Neuron (in vitro differentiated cells): ENCODE measurements around the gene TECPR1.

ENCODE experiments used
- H2AFZ ChIP-seq: one replicate; pipeline ENCODE4 v1.6.1; 2013; ENCODE audit warnings: low read depth, mild to moderate bottlenecking, inconsistent platforms, low read length, moderate library complexity
- H3K27me3 ChIP-seq: one replicate; pipeline ENCODE4 v1.6.1; 2013; ENCODE audit warnings: low read length; ENCODE audit not compliant: insufficient read depth
- H3K36me3 ChIP-seq: one replicate; pipeline ENCODE4 v1.6.1; 2013; ENCODE audit warnings: low read length; ENCODE audit not compliant: insufficient read depth
- H3K4me1 ChIP-seq: one replicate; pipeline ENCODE4 v1.6.1; 2013; ENCODE audit warnings: low read length; ENCODE audit not compliant: insufficient read depth
- H3K4me3 ChIP-seq: 2 replicates; pipeline ENCODE4 v1.5.1; 2013; ENCODE audit warnings: mild to moderate bottlenecking, low read length, moderate library complexity
- H3K9me3 ChIP-seq: one replicate; pipeline ENCODE4 v1.6.1; 2013; ENCODE audit warnings: low read length

The TECPR1 gene

DNA sequence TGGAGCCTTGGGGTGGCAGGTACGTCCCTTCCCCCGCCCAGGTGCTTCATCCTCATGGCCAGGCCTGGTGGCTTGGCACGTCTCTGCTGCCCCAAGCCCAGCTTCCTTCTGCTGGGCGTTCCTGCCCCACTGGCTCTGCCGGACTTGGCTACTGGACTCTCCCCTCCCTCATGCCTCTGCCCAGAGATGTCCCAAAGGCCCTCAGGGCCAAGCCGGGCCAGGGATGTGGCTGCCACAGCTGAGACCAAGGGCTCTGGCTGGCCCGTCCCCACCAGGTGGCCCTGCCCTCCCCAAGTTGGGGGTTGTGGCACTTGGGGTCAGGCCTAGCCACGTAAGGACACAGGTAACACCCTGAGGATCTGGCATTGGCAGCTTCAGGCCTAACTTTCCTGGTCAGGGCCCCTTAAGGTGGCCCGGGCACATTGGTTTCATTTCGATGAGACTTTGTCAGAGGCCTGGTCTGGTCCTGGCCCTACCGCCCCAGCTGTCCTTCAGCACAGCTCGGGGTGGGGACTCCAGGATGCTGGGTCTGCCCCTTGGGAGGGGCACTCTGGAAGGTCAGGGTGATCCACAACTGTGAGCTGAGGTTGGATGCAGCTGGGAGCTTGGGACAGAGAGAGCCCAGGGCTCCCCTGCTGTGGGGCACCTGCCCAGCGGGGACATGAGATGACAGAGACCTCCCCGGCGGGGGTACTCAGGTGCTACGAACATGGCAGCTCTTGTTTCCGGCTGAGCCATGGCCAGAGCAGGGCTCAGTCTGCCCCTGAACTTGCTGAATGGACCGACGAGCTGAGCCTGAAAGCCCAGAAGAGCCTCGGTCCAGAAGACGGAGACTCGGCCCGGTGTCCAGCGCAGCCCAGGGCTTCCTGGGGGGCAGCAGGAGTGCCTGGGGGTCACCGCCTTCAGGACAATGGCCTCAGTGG lies 37.9 kb downstream of the TECPR1 start:
- no peak overlapping the region for H2AFZ ChIP-seq
- H3K36me3 ChIP-seq = peaks cover 12% of the 10 kb centered on the region
- no peaks in the 10 kb centered on the region for H3K27me3 ChIP-seq
- H3K4me1 ChIP-seq = no peaks in the 10 kb centered on the region
- H3K9me3 ChIP-seq = peaks cover 3% of the 10 kb centered on the region
- no peak overlapping the region for H3K4me3 ChIP-seq

DNA sequence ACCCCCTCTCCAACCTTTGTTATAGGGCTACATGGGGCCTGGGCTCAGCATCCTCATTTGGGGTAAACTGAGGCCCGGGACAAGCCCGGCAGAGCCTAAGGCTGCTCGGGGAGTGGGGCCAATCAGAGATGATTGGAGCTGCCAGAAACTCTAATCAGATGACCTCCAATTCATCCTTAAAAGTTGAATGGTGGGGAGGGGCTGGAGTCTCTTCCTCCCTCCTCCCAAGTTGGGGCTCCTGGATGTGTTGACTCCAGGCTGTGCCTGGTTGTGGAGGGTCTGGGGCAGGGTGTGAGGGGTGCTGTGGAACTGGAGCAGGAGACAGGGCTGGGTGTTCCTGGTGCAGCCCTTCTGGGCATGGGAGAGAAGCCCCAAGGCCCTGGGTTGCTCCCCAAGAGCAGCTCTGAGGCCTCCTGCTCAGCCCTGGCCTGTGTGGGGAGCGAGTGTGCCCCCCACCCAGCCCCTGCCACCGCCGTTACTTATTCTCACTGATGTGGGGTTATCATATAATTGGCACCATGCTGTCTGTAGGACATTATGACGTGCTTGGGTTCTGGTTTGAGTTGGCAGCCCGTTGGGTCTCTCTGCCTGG lies 38.6 kb downstream of the TECPR1 start:
- no peak overlapping the region for H3K4me3 ChIP-seq
- H2AFZ ChIP-seq = no peak overlapping the region
- H3K36me3 ChIP-seq = peaks cover 12% of the 10 kb centered on the region
- H3K4me1 ChIP-seq = no peaks in the 10 kb centered on the region
- H3K9me3 ChIP-seq = peaks cover 3% of the 10 kb centered on the region
- no peaks in the 10 kb centered on the region for H3K27me3 ChIP-seq

DNA sequence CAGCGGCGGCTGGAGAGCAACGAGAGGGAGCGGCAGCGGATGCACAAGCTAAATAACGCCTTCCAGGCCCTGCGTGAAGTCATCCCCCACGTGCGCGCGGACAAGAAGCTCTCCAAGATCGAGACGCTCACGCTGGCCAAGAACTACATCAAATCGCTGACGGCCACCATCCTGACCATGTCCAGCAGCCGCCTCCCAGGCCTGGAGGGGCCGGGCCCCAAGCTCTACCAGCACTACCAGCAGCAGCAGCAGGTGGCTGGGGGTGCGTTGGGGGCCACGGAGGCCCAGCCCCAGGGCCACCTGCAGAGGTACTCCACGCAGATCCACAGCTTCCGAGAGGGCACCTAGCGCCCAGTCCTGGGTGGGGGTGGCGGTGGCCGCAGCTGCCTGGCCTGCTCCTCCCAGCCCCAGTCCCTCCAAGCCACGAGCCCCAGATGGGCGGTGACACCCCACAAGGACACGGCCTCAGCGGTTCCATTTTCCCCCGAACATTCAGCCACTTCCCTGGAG lies 39.4 kb downstream of the TECPR1 start:
- Histone ChIP-seq H3K9me3 (peaks cover 3% of the 10 kb centered on the region), H3K4me3 (no peak overlapping the region), H3K4me1 (no peaks in the 10 kb centered on the region)

DNA sequence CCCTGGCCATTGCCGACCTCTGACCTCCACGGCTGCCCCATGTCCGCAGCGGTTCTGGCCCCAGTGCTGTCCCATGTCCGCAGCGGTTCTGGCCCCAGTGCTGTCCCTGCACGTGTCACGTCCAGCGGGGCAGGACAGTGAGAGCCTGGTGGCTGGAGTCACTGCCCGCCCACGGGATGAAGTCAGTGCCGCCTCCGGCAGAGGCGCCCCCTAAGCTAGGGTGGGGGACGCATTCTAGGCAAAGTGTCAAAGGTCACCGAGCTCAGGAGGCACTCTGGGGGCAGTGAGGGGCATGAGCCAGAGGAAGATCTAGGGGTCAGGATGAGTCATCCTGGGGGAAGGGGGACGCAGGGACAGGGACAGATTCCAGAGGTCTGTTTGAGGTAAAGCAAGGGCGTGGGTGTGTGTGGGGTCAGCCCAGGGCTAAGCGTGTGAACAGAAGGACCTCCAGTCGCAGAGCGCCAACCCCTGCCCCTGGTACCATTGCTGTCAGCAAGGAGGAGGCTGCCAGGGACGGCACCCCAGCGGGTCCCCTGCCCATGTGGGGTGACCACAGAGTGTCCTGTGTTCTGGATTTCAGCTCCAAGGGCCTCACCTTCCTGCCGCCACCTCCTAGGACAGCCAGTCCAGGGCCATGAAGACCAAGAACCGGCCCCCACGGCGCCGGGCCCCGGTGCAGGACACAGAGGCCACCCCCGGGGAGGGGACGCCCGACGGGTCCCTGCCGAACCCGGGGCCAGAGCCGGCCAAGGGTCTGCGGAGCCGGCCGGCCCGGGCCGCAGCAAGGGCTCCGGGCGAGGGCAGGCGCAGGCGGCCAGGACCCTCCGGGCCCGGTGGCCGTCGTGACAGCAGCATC lies 40.1 kb downstream of the TECPR1 start:
- Histone ChIP-seq H3K36me3 (peaks cover 13% of the 10 kb centered on the region), H3K9me3 (peaks cover 3% of the 10 kb centered on the region), H3K27me3 (no peaks in the 10 kb centered on the region), H2AFZ (no peak overlapping the region), H3K4me3 (no peak overlapping the region), H3K4me1 (no peaks in the 10 kb centered on the region)

More for the DNA sequence above, 39.4 kb downstream of the TECPR1 start:
- Histone ChIP-seq H2AFZ (no peak overlapping the region), H3K36me3 (peaks cover 10% of the 10 kb centered on the region), H3K27me3 (no peaks in the 10 kb centered on the region)

DNA sequence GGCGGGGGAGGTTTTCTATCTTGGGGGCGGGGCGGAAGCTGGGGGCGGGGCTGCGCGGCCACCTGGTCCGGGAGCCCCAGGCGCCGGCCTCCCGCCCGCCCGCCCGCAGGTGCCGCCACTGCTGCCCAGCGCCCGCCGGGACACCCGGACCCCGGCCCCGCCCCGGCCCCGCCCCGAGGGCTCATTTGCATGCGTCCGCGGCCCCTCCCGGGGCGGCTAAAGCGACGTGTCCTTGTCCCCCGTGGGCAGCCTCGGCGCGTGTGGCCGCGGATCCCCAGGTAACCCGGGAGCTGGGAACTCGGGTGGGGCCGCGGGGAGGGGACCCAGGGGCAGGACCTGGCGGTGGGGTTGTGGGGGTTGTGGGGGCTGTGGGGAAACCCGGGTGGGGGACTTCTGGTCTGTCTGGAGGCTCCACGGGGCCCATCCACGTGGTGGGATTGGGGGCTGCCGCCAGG lies 40.8 kb downstream of the TECPR1 start, which contains the start of gene BHLHA15:
Gene BHLHA15, plus strand, starts transcription at position 219 of the 455 bp plus-strand sequence. CDS start 871 bp downstream, outside the sequence.
- Histone ChIP-seq H3K4me1 (no peaks in the 10 kb centered on the region), H3K9me3 (peaks cover 3% of the 10 kb centered on the region), H2AFZ (no peak within 1 kb of the TSS), H3K36me3 (peaks cover 18% of the 10 kb centered on the region), H3K4me3 (no peak within 1 kb of the TSS), H3K27me3 (no peaks in the 10 kb centered on the region)

DNA sequence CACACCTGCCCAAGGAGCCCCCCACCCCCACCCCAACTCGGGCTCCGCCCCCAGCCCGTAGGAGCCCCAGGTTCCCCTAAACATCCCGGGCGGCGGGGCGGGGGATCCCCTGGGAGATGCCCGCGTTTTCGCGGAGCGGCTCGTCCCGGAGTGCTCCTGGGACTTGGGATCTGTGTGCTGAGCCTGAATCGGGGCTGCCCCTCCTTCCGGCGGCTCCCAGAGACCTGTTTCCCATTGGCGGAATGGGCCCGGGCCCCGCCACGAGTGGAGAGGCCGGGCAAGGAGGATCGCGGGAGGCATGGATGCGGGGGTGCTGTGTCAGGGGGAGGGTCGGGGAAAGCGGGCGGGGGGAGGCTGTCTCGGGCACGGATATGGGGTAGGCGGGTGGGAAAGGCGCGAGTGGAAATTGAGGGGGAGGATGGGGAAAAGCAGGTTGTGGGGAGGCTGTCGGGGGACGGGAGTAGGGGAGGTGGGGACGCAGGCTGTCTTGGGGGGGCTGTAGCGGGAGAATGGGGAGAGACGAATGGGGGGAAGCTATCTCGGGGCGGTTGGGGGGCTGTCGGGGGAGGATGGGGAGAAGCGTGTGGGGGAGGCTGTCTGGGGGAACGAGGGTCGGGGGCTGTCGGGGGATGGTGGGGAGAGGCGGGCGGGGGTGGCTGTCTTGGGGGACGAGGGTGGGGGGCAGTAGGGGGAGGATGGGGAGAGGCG lies 41.4 kb downstream of the TECPR1 start:
- no peaks in the 10 kb centered on the region for H3K4me1 ChIP-seq
- no peaks in the 10 kb centered on the region for H3K27me3 ChIP-seq
- H2AFZ ChIP-seq = no peak overlapping the region
- peaks cover 3% of the 10 kb centered on the region for H3K9me3 ChIP-seq
- H3K4me3 ChIP-seq = no peak overlapping the region
- peaks cover 19% of the 10 kb centered on the region for H3K36me3 ChIP-seq

DNA sequence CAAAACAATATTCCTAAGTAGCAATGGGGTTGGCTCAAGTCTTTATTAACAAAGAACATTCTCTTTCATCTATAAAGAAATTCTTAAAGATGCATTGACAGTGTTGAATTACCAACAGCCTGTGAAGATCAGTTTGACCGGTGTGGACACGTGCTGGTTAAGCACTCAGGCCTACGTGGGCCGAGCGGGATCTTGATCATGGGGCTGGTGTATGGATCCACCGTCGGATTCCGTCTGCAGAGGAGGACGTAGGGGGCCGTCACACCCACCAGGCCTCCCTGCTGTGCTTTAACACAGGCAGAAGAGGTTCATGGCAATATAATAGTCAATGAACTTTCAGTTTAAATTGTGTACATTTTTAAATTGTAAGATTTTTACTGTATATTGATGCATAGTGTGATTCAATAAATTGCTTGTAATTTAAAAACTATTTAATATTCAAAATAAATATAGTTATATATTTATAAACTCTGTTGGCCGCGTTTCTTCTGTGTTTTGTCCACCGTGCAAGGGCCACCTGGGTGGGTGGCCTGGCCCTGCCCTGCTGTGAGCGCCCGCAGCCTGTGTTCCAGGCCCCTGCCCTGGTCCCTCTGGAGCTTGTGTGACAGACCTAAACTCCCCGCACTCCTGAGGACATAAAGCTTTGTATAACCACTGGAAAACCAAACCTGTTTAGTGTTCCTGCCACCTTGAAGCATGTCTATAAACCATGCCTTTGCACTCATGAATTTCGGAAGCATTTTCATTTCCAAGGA lies 42.7 kb downstream of the TECPR1 start:
- Histone ChIP-seq H3K4me3 (no peak overlapping the region), H3K9me3 (peaks cover 3% of the 10 kb centered on the region), H3K4me1 (no peaks in the 10 kb centered on the region), H2AFZ (no peak overlapping the region), H3K36me3 (peaks cover 31% of the 10 kb centered on the region), H3K27me3 (no peaks in the 10 kb centered on the region)

DNA sequence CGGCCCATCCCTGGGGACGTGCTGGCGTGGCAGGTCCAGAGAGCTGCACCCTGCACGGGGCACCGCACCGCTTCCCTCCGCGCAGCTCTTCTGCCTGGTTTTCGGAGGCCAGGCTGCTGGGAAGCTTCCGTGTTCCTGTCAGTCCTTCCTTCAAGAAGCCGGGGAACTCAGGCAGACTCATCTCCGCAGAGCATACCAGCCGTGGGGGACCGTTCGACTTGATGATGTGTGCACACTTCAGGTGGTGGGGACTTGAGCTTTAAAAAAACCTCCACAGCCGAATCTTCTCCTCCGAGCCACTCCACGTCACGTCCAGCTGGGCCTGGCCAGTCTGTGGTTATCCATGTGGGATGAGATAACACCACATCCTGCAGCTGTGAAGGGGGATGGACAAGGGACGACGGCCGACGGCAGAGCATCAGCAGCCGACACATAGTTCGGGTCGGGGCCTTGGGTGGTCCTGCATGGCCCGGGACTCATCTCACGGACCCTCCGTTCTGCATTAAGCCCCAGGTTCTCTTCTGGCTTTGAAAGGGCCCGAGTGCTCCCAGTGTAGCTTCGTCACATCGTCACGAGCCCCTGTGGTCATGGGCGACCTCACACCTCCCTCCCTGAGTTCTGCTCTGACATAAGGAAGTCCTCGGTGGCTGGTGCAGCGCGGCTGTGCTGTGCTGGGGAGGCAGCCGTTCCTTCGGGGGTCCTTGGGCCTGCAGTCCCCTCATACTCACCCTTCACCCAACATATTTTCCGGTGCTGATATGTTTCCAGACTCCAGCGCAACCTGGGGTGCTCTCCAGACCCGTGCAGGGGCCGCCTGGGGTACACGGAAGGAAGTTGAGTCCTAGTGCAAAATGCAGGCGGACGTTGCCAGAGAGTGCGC lies 45.3 kb downstream of the TECPR1 start:
- Histone ChIP-seq H2AFZ (no peak overlapping the region), H3K4me1 (no peaks in the 10 kb centered on the region), H3K4me3 (no peak overlapping the region), H3K36me3 (peaks cover 35% of the 10 kb centered on the region), H3K9me3 (no peaks in the 10 kb centered on the region), H3K27me3 (no peaks in the 10 kb centered on the region)

DNA sequence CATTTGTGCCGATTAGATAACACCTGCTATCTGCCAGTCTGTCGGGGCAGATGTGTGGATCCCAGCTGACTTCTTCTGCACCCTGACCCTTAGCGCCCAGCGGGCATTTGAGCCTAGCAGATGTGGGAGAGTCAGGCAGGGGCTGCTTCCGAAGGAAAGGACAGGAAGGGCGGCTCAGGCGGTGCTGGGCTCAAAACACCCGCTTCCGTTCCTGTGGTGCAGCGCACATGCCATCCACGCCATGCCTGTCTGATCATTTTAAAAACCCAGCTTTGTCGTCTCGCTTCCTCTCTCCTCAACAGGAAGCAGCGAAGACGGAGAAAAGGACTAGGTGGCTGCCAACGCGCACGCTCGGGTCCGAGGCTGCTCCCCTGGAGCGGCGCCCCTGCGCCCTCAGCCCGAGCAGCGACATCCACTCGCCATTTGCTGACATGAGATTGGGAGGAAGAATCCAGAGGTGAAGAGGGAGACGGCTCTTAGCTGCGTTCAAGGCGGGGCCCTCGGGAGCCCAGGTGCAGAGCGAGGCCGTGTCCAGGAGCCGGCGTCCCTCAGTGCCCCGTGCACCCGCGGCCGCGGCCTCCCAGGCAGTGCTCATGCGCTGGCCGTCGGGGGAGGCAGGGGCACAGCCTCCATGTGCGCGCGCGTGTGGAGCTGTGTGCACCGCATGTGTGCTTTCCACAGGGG lies 46.7 kb downstream of the TECPR1 start:
- Histone ChIP-seq H3K9me3 (no peaks in the 10 kb centered on the region), H3K4me3 (no peak overlapping the region), H3K27me3 (no peaks in the 10 kb centered on the region), H3K36me3 (peaks cover 35% of the 10 kb centered on the region), H3K4me1 (no peaks in the 10 kb centered on the region), H2AFZ (no peak overlapping the region)

DNA sequence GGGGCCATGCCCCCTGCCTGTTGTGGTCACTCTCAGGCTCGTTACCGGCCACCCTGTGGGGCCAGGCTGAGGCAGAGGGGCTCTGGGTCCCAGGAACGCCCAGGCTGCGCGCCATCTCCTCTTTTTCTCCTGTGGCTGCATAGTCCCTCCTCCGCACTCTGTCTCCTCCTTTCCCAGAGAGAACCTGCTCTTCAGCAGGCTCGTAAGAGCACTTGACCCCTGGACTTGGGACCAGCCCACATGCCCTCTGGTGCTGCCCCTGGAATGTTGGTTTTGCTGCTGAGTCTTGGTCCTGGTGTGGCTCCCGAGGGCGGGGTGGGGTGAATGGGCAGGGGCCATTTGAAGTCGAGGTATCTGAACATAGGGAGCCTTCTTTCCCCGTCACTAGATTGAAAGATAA lies 47.4 kb downstream of the TECPR1 start:
- no peak overlapping the region for H2AFZ ChIP-seq
- H3K9me3 ChIP-seq = no peaks in the 10 kb centered on the region
- H3K36me3 ChIP-seq = peaks cover 34% of the 10 kb centered on the region
- H3K4me3 ChIP-seq = no peak overlapping the region
- no peaks in the 10 kb centered on the region for H3K4me1 ChIP-seq
- no peaks in the 10 kb centered on the region for H3K27me3 ChIP-seq
